ENCODE data around the gene CALCB. TPM values are rescaled to one million over a fixed set of nuclear protein-coding genes. Genes with fewer than 3 reads are reported as not detected.

The CALCB gene
- total and polyA plus RNA-seq, 2 of the 8 experiments (the other 6 are each of a cell fraction or from before 2014, with no cell fraction given): 3.7 to 4.2 TPM

- Histone ChIP-seq H3K79me1 (ENCODE audit: low read depth, low read length) (no peaks in the 10 kb centered on the region), H3K4me1 (replicated peaks in 1 of 4; ENCODE audit: control insufficient read depth in 3 of 4, insufficient read depth in 4 of 4, low read length in 3 of 4) (no peaks in the 10 kb centered on the region), H3K4ac (replicated peaks; ENCODE audit: insufficient read length, low read depth, low read length) (no peak overlapping the region), H3K18ac (ENCODE audit: extremely low read depth, low read length) (no peak overlapping the region), H2BK15ac (ENCODE audit: low read length) (no peak overlapping the region), H3K23me2 (ENCODE audit: low read depth, low read length) (no peaks in the 10 kb centered on the region), H3K14ac (ENCODE audit: insufficient read length) (no peak overlapping the region), H3K27ac (ENCODE audit: low read depth, low read length) (no peak overlapping the region), H2BK120ac (replicated peaks; ENCODE audit: low read depth, low read length) (no peak overlapping the region), H4K20me1 (replicated peaks in 1 of 2; ENCODE audit: control insufficient read depth in 1 of 2, insufficient read depth in 2 of 2, low read length in 2 of 2) (no peaks in the 10 kb centered on the region), H2AFZ (ENCODE audit: low read length) (peak overlapping the region; percentile 29; the same call in 1 of the 2 replicates), H3K4me2 (ENCODE audit: insufficient read depth in 1 of 2, low read depth in 2 of 2, low read length in 2 of 2) (no peak overlapping the region), H3K36me3 (ENCODE audit: control insufficient read depth in 2 of 4, insufficient read depth in 4 of 4, low read length in 3 of 4) (no peaks in the 10 kb centered on the region), H2BK12ac (ENCODE audit: low read depth, low read length) (no peak overlapping the region), H2BK20ac (ENCODE audit: low read length) (no peak overlapping the region), H3K9ac (replicated peaks in 1 of 4; ENCODE audit: extremely low read depth in 1 of 4, low read depth in 3 of 4, low read length in 3 of 4) (no peak overlapping the region), H3K4me3 (ENCODE audit: extremely low read depth in 1 of 4, insufficient read depth in 2 of 4, low read depth in 3 of 4, low read length in 4 of 4) (no peak overlapping the region), H3K23ac (ENCODE audit: insufficient read length) (no peak overlapping the region), H3K27me3 (replicated peaks in 1 of 4; ENCODE audit: control insufficient read depth in 3 of 4, extremely low read depth in 1 of 4, insufficient read depth in 3 of 4, low read length in 3 of 4) (no peaks in the 10 kb centered on the region), H2BK5ac (ENCODE audit: low read depth, low read length) (no peak overlapping the region), H3K56ac (replicated peaks; ENCODE audit: insufficient read length, low read depth, low read length) (no peak overlapping the region), H3K79me2 (ENCODE audit: control insufficient read depth in 1 of 2, insufficient read depth in 2 of 2, low read length in 2 of 2) (no peaks in the 10 kb centered on the region), H4K91ac (replicated peaks; ENCODE audit: insufficient read length, low read length) (no peak overlapping the region), H2AK5ac (ENCODE audit: low read depth, low read length) (no peak overlapping the region), H4K8ac (ENCODE audit: extremely low read depth, insufficient read depth, low read length) (no peak overlapping the region), H4K5ac (ENCODE audit: insufficient read length, low read depth, low read length) (no peak overlapping the region), H3K9me3 (ENCODE audit: insufficient read depth in 2 of 2, low read depth in 1 of 2, low read length in 1 of 2) (no peaks in the 10 kb centered on the region)
- ChIA-PET CTCF (ENCODE audit: partially characterized antibody) (interaction anchor here (0.6 to 3.8 kb wide), 4 partner anchors 14 to 650 kb away, joined by 4 to 17 read pairs (median 5); no protein-coding TSS in a partner anchor), POLR2A (ENCODE audit: partially characterized antibody) (no interaction called here)
- TF ChIP-seq GTF2F1 (IDR thresholded peaks at IDR 0.05; ENCODE audit: borderline replicate concordance, low read depth, low read length) (no peak), BACH1 (IDR thresholded peaks at IDR 0.05; ENCODE audit: low read length) (no peak), ZNF274 (IDR thresholded peaks at IDR 0.05; ENCODE audit: borderline replicate concordance, extremely low read depth, low read length) (no peak), POLR2A (IDR thresholded peaks at IDR 0.05; ENCODE audit: control extremely low read depth in 1 of 2, low read depth in 2 of 2, low read length in 2 of 2) (no peak), SP2 (IDR thresholded peaks at IDR 0.05; ENCODE audit: low read length) (no peak), TAF7 (optimal IDR thresholded peaks at IDR 0.05; ENCODE audit: borderline replicate concordance, low read depth, low read length) (no peak), TAF1 (IDR thresholded peaks at IDR 0.05; ENCODE audit: low read depth, low read length) (no peak), GABPA (IDR thresholded peaks at IDR 0.05; ENCODE audit: borderline replicate concordance, insufficient read depth, low read length) (no peak), PHF8 (conservative IDR thresholded peaks at IDR 0.05; ENCODE audit: low read depth, low read length) (no peak), POU5F1 (IDR thresholded peaks at IDR 0.05; ENCODE audit: low read depth, low read length) (no peak), KDM4A (IDR thresholded peaks at IDR 0.05; ENCODE audit: low read depth, low read length, severe bottlenecking) (no peak), CBX8 (IDR thresholded peaks at IDR 0.05; ENCODE audit: borderline replicate concordance, low read depth, low read length) (no peak), CTBP2 (IDR thresholded peaks at IDR 0.05; ENCODE audit: borderline replicate concordance, insufficient read depth, insufficient read length, low read length) (no peak)
- no peak for FAIRE-seq
- DNase-seq (ENCODE audit: low read depth in 1 of 2, low spot score in 2 of 2): peak in 1 of 2 experiments; percentile 4
- WGBS, 2 experiments (ENCODE audit: extremely low coverage in 1 of 2, insufficient coverage in 1 of 2, insufficient read length in 1 of 2, insufficient replicate concordance in 2 of 2, low coverage in 1 of 2, low lambda C conversion rate in 2 of 2, missing lambda C conversion rate in 1 of 2): 92% methylated on average over 6 of the region's 6 CpGs; no CpG with 5 or more reads in 1 of the 2 experiments
Measured at GRCh38 chr11:15127341-15127740, 53.9 kb downstream of the CALCB start.
